Gastroesophageal sphincter (tissue), 3 donors: ENCODE results near the gene ERCC6.

Experiments used
- CTCF ChIP-seq, 4 experiments: fragments of 200-600 bp in 2 of 4; fragments of 450-650 bp in 2 of 4; sonication (generic) in 1 of 4; IDR thresholded peaks; one replicate each; pipeline ENCODE4 v1.5.1; 2017 to 2019; ENCODE audit warnings: antibody characterized with exemption in 4 of 4, mild to moderate bottlenecking in 2 of 4, moderate library complexity in 2 of 4
- EP300 ChIP-seq: sonication (generic); formaldehyde crosslinking; IDR thresholded peaks from one replicate; pipeline ENCODE4 v1.6.1; 2017; ENCODE audit warnings: antibody characterized with exemption, mild to moderate bottlenecking
- POLR2A ChIP-seq, 2 donors: fragments of 450-650 bp; IDR thresholded peaks; one replicate each; pipeline ENCODE4 v1.6.1; 2017; ENCODE audit warnings: antibody characterized with exemption in 2 of 2, mild to moderate bottlenecking in 2 of 2, moderate library complexity in 1 of 2
- POLR2AphosphoS5 ChIP-seq: sonication (generic); formaldehyde crosslinking; IDR thresholded peaks from one replicate; pipeline ENCODE4 v1.6.1; 2017; ENCODE audit warnings: antibody characterized with exemption

GRCh38 chr10:49575489-49576072, 36.7 kb upstream of the ERCC6 start:
- TF ChIP-seq CTCF (IDR thresholded peaks at IDR 0.05) (no peak), POLR2A (IDR thresholded peaks at IDR 0.05) (no peak), EP300 (no peak), POLR2AphosphoS5 (no peak)
